ENCODE results near the gene RASD1. TPM values are rescaled to one million over a fixed set of nuclear protein-coding genes. Genes with fewer than 3 reads are reported as not detected.

RASD1 gene
- 3.0 to 6.2 TPM (median 5.2 TPM) in 5 replicates for total RNA-seq (2022; extraction: Qiagen RNA extraction)

DNA sequence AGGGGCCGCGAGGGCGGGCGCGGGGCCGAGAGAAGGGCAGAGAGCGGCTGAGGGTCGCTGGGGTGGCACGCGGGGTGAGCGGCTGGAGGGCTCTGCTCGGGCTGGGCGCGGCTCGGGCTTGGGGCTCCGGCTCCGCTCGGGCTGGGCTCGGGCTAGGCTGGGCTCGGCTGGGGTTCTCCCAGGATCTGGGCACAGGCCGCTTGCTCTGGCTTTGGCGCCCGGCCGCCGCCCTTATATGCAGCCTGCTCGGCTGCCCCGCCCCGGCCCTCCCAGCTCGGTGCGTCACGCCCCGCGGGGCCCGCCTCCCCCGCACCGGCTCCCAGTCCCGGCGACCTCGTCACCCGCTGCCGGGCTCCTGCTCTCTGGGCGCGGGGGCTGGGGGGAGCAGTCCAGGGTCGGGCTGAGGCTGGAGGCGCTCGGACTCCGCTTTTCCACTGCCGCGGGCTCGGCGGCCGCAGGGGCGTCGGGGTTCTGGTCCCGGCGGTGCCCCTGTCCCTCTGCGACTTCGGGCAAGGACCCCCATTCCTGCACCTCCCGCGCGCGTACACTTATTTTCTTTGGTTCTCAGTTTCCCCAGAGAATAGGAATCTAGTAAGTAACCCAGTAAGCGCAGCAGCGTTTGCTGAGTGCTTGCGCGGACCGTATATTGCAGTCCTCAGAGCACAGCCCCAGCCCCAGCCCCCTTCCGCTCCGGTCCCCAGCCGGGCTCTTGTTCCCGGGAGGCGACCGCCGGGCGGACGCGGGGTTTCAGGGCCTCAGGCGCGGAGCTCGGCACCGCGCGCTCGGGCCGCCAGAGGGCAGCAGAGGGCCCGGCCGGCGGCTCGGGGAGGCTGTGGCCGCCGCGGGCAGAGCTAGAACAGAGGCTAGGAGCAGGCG is at the start of gene RASD1:
Gene RASD1 (minus strand): TSS at position 207 of the 876 bp plus-strand sequence. CDS start 214 bp downstream, outside the sequence.

GRCh38 chr17:17476865-17477467 is 19.2 kb downstream of the RASD1 start, which contains the start of gene MED9:
Gene MED9 (plus strand): TSS chr17:17477000. CDS start chr17:17477042, 42 bp downstream.

Other genes starting within 250 kb of the RASD1 start
- gene COPS3, start 215.1 kb downstream of the RASD1 start, total RNA-seq (2022; extraction: Qiagen RNA extraction) = 140 to 153 TPM (median 148 TPM) in 5 replicates
- gene NT5M, start 193.0 kb downstream of the RASD1 start, total RNA-seq (2022; extraction: Qiagen RNA extraction) = 8.4 to 11.8 TPM (median 9.8 TPM) in 5 replicates
- 18.5 to 21.4 TPM (median 18.9 TPM) in 5 replicates for gene MED9, start 19.4 kb downstream of the RASD1 start, total RNA-seq (2022; extraction: Qiagen RNA extraction)
- 57.4 to 68.2 TPM (median 61.9 TPM) in 5 replicates for gene PEMT, start 95.3 kb upstream of the RASD1 start, total RNA-seq (2022; extraction: Qiagen RNA extraction)
- gene RAI1, start 185.1 kb upstream of the RASD1 start, total RNA-seq (2022; extraction: Qiagen RNA extraction) = 35.1 to 51.1 TPM (median 45.2 TPM) in 5 replicates

Measured in A549 treated with dexamethasone at 1 μM for 4 hours (cell line).